T-helper 9 cell (primary cell): ENCODE results near the gene SPEF1.
A peak's percentile ranks its signal among the peaks of the same experiment; 100 is the strongest.

ENCODE experiments used
- DNase-seq: peaks from one replicate; pipeline ENCODE4 v3.0.0-alpha.2; 2020

Gene SPEF1

GRCh38 chr20:3786665-3787323 lies 5.5 kb upstream of the SPEF1 start, which contains the start of gene CENPB:
TSS of gene CENPB (minus strand) at chr20:3786740. CDS start at chr20:3786483, 257 bp downstream.
- DNase-seq: peak; percentile 92

GRCh38 chr20:3786126-3786484 lies 4.9 kb upstream of the SPEF1 start:
- DNase-seq: peak; percentile 28

GRCh38 chr20:3785240-3786125 lies 4.2 kb upstream of the SPEF1 start:
- DNase-seq: no peak

- DNase-seq: no peak
These were observed 3.6 kb upstream of the SPEF1 start for GRCh38 chr20:3784863-3785239.

GRCh38 chr20:3784216-3784853 lies 3.1 kb upstream of the SPEF1 start:
- DNase-seq: no peak

- DNase-seq: no peak
These were observed 2.4 kb upstream of the SPEF1 start for GRCh38 chr20:3783511-3784195.

GRCh38 chr20:3783068-3783489 lies 1.8 kb upstream of the SPEF1 start:
- DNase-seq: no peak

GRCh38 chr20:3782597-3782996 lies 1.3 kb upstream of the SPEF1 start:
- DNase-seq: no peak

- no peak for DNase-seq
These were observed 2.3 kb downstream of the SPEF1 start for GRCh38 chr20:3778976-3779375.

GRCh38 chr20:3777716-3778629 lies 3.3 kb downstream of the SPEF1 start:
- DNase-seq: no peak

GRCh38 chr20:3777381-3777715 lies 3.9 kb downstream of the SPEF1 start:
- no peak for DNase-seq

- DNase-seq: no peak
These were observed 5.7 kb downstream of the SPEF1 start for GRCh38 chr20:3775457-3776108.

- no peak for DNase-seq
These were observed 9.6 kb downstream of the SPEF1 start for GRCh38 chr20:3771552-3772058.

- DNase-seq: peak; percentile 86
These were observed 12.7 kb downstream of the SPEF1 start for GRCh38 chr20:3768342-3769130.

- peak; percentile 94 for DNase-seq
These were observed 13.6 kb downstream of the SPEF1 start, which contains the start of gene ADISSP for GRCh38 chr20:3767427-3768341. TSS of gene ADISSP (minus strand) at chr20:3767753. CDS start at chr20:3760100, 7,653 bp downstream.

GRCh38 chr20:3767110-3767426 lies 14.2 kb downstream of the SPEF1 start:
- no peak for DNase-seq

- DNase-seq: no peak
These were observed 14.7 kb downstream of the SPEF1 start for GRCh38 chr20:3766422-3767109.

GRCh38 chr20:3765171-3765882 lies 15.9 kb downstream of the SPEF1 start:
- no peak for DNase-seq
